ENCODE results near the gene LRRC7.

The LRRC7 gene

GRCh38 chr1:69567652-69568420 is at the start of gene LRRC7:
TSS of gene LRRC7 (plus strand) at chr1:69567922. CDS start at chr1:69568640, 718 bp downstream.
- TF ChIP-seq CTCF (conservative IDR thresholded peaks at IDR 0.05) (no peak), ZFX (IDR thresholded peaks at IDR 0.05) (no peak)
- peak within 1 kb of the TSS; percentile 19; the same call in 1 of the 2 replicates for H3K27ac ChIP-seq

GRCh38 chr1:69519006-69519405 is 48.7 kb upstream of the LRRC7 start:
- H3K27ac ChIP-seq, result no peak overlapping the region
- TF ChIP-seq ZFX (IDR thresholded peaks at IDR 0.05), result no peak
- TF ChIP-seq CTCF (conservative IDR thresholded peaks at IDR 0.05), result no peak

- TF ChIP-seq ZFX (IDR thresholded peaks at IDR 0.05), result no peak
- H3K27ac ChIP-seq, result no peak overlapping the region
Measured at GRCh38 chr1:69520326-69520725, 47.4 kb upstream of the LRRC7 start.

GRCh38 chr1:69523032-69523431 is 44.7 kb upstream of the LRRC7 start:
- TF ChIP-seq CTCF (conservative IDR thresholded peaks at IDR 0.05) (no peak), ZFX (IDR thresholded peaks at IDR 0.05) (no peak)
- no peak overlapping the region for H3K27ac ChIP-seq

- no peak overlapping the region for H3K27ac ChIP-seq
- TF ChIP-seq ZFX (IDR thresholded peaks at IDR 0.05), result no peak
- TF ChIP-seq CTCF (conservative IDR thresholded peaks at IDR 0.05), result no peak
Measured at GRCh38 chr1:69523461-69523860, 44.3 kb upstream of the LRRC7 start.

GRCh38 chr1:69524015-69524414 is 43.7 kb upstream of the LRRC7 start:
- TF ChIP-seq CTCF (conservative IDR thresholded peaks at IDR 0.05) (no peak), ZFX (IDR thresholded peaks at IDR 0.05) (no peak)
- H3K27ac ChIP-seq, result no peak overlapping the region

GRCh38 chr1:69527273-69527672 is 40.4 kb upstream of the LRRC7 start:
- TF ChIP-seq ZFX (IDR thresholded peaks at IDR 0.05), result no peak
- TF ChIP-seq CTCF (conservative IDR thresholded peaks at IDR 0.05), result no peak
- H3K27ac ChIP-seq, result no peak overlapping the region

GRCh38 chr1:69528376-69528775 is 39.3 kb upstream of the LRRC7 start:
- TF ChIP-seq ZFX (IDR thresholded peaks at IDR 0.05) (no peak), CTCF (conservative IDR thresholded peaks at IDR 0.05) (no peak)
- H3K27ac ChIP-seq, result no peak overlapping the region

Data from C4-2B (cell line).